ENCODE data around the gene SV2B.

The SV2B gene

DNA sequence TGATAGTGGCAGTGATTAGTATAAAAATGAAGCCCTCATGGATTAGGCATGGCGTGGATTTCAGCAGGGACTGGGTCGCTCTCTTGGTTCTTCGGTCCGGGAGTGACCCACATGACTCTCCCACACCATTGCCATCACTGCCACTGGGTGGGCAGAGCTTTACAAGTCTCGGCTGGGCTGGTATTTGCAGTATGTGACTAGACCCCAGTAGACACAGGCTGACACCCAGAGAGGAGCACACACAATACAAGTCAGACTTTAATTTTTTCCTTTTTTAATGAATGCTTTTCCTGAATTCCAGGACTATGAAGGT, 1.5 kb downstream of the SV2B start:
- Histone ChIP-seq H3K79me2 (ENCODE audit: insufficient read depth, low read length) (no peaks in the 10 kb centered on the region), H3K27ac (ENCODE audit: low read depth, low read length) (no peak overlapping the region), H3K9me2 (replicated peaks; ENCODE audit: insufficient read depth, low read length) (no peaks in the 10 kb centered on the region), H3K9ac (ENCODE audit: low read length) (no peak overlapping the region), H2AFZ (ENCODE audit: low read depth, low read length, severe bottlenecking) (no peak overlapping the region), H4K20me1 (ENCODE audit: low read depth, low read length) (no peaks in the 10 kb centered on the region), H3K9me3 (ENCODE audit: insufficient read depth, low read length) (no peaks in the 10 kb centered on the region), H3K27me3 (ENCODE audit: low read length) (no peaks in the 10 kb centered on the region), H3K4me3 (ENCODE audit: insufficient read depth, low read length, poor library complexity, severe bottlenecking) (no peak overlapping the region), H3K4me2 (ENCODE audit: low read depth, low read length, poor library complexity, severe bottlenecking) (no peak overlapping the region), H3K36me3 (ENCODE audit: low read length) (no peaks in the 10 kb centered on the region), H3F3A (ENCODE audit: insufficient read depth) (no peaks in the 10 kb centered on the region)
- TF ChIP-seq, protein P1, sequence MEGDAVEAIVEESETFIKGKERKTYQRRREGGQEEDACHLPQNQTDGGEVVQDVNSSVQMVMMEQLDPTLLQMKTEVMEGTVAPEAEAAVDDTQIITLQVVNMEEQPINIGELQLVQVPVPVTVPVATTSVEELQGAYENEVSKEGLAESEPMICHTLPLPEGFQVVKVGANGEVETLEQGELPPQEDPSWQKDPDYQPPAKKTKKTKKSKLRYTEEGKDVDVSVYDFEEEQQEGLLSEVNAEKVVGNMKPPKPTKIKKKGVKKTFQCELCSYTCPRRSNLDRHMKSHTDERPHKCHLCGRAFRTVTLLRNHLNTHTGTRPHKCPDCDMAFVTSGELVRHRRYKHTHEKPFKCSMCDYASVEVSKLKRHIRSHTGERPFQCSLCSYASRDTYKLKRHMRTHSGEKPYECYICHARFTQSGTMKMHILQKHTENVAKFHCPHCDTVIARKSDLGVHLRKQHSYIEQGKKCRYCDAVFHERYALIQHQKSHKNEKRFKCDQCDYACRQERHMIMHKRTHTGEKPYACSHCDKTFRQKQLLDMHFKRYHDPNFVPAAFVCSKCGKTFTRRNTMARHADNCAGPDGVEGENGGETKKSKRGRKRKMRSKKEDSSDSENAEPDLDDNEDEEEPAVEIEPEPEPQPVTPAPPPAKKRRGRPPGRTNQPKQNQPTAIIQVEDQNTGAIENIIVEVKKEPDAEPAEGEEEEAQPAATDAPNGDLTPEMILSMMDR (IDR thresholded peaks at IDR 0.05; ENCODE audit: insufficient read depth, low read length, poor library complexity, severe bottlenecking), result no peak
- TF ChIP-seq EZH2phosphoT487 (conservative IDR thresholded peaks at IDR 0.05; ENCODE audit: low read length), result no peak

DNA sequence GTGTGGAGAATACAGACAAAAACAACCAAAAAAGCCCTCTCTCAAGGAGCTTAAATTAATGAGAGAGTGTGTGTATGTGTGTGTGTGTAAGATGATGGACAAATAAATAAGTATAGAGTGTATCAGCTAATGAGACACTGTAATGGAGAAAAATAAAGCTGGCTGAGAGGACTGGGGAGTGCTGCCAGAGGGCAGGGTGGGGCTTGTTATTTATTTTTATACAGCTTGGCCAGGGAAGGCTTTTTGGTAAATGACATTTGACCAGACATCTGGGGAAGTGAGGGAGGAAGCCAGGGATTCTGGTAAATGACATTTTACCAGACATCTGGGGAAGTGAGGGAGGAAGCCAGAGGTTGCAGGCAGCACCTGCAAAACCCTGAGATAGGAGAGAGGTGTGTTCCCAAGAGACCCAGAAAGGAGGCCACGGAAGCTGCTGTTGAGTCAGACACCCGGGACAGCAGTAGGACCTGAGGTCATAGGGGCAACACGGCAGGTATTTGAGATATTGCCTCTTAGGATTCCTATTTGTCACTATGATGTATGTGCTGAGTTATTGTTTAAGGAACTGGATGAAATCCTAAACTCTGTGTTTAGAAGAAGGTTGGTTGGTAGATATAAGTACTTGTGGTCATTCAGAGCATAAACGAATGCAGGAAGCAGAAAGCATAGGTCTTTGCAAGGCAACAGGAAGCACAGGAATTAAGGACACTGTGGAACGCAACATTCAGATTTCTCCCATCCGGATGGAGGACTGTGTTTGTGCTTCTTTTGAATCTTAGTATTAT, 2.7 kb downstream of the SV2B start:
- Histone ChIP-seq H3K9me2 (replicated peaks; ENCODE audit: insufficient read depth, low read length) (no peaks in the 10 kb centered on the region), H3F3A (ENCODE audit: insufficient read depth) (no peaks in the 10 kb centered on the region), H3K4me2 (ENCODE audit: low read depth, low read length, poor library complexity, severe bottlenecking) (no peak overlapping the region), H3K27ac (ENCODE audit: low read depth, low read length) (no peak overlapping the region), H3K9ac (ENCODE audit: low read length) (no peak overlapping the region), H2AFZ (ENCODE audit: low read depth, low read length, severe bottlenecking) (no peak overlapping the region), H3K27me3 (ENCODE audit: low read length) (no peaks in the 10 kb centered on the region), H3K9me3 (ENCODE audit: insufficient read depth, low read length) (no peaks in the 10 kb centered on the region), H3K4me3 (ENCODE audit: insufficient read depth, low read length, poor library complexity, severe bottlenecking) (no peak overlapping the region), H3K79me2 (ENCODE audit: insufficient read depth, low read length) (no peaks in the 10 kb centered on the region), H4K20me1 (ENCODE audit: low read depth, low read length) (no peaks in the 10 kb centered on the region), H3K36me3 (ENCODE audit: low read length) (no peaks in the 10 kb centered on the region)
- no peak for TF ChIP-seq EZH2phosphoT487 (conservative IDR thresholded peaks at IDR 0.05; ENCODE audit: low read length)
- TF ChIP-seq, protein P1 (IDR thresholded peaks at IDR 0.05; ENCODE audit: insufficient read depth, low read length, poor library complexity, severe bottlenecking), result no peak

DNA sequence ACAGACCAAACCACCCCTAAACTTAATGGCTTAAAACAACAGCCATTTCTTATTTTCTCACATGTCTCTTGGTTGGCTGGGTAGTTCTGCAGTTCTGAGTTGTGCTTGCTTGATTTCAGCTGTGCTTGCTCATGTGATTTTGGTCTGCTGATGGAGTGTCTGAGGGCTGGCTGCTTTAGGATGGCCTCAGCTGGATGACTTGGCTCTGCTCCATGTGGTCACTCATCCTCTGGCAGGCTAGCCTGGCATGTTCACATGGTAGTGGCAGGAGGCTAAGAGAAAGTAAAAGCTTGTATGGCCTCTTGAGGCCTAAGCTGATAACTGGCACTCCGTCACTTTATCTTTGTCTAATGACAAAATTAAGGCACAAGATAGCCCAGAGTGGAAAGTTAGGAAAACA, 4.1 kb downstream of the SV2B start:
- H3K36me3 ChIP-seq (ENCODE audit: low read length), result no peaks in the 10 kb centered on the region
- H3F3A ChIP-seq (ENCODE audit: insufficient read depth), result no peaks in the 10 kb centered on the region
- H3K4me3 ChIP-seq (ENCODE audit: insufficient read depth, low read length, poor library complexity, severe bottlenecking), result no peak overlapping the region
- H4K20me1 ChIP-seq (ENCODE audit: low read depth, low read length), result no peaks in the 10 kb centered on the region
- TF ChIP-seq, protein P1 (IDR thresholded peaks at IDR 0.05; ENCODE audit: insufficient read depth, low read length, poor library complexity, severe bottlenecking), result no peak
- no peak for TF ChIP-seq EZH2phosphoT487 (conservative IDR thresholded peaks at IDR 0.05; ENCODE audit: low read length)
- no peaks in the 10 kb centered on the region for H3K9me2 ChIP-seq (replicated peaks; ENCODE audit: insufficient read depth, low read length)
- H3K9me3 ChIP-seq (ENCODE audit: insufficient read depth, low read length), result no peaks in the 10 kb centered on the region
- no peak overlapping the region for H3K4me2 ChIP-seq (ENCODE audit: low read depth, low read length, poor library complexity, severe bottlenecking)
- no peak overlapping the region for H3K9ac ChIP-seq (ENCODE audit: low read length)
- no peak overlapping the region for H2AFZ ChIP-seq (ENCODE audit: low read depth, low read length, severe bottlenecking)
- no peaks in the 10 kb centered on the region for H3K79me2 ChIP-seq (ENCODE audit: insufficient read depth, low read length)
- 0 out of 2 replicates have a peak, but pooled peaks cover 1% of the 10 kb centered on the region for H3K27me3 ChIP-seq (ENCODE audit: low read length)
- no peak overlapping the region for H3K27ac ChIP-seq (ENCODE audit: low read depth, low read length)

All from SU-DHL-6 (cell line).